MCF 10A (cell line): ENCODE data around the gene CES1. TPM values are rescaled to one million over a fixed set of nuclear protein-coding genes. Genes with fewer than 3 reads are reported as not detected.
"Not testable (repeated sequence)": the region's sequence is repeated elsewhere in the genome, so short reads cannot be mapped to it uniquely, and the experiment has no call there.

ENCODE experiments used
- BruUV-seq: library from RNA; stranded (reverse); fragments of 400-500 nt; replicated peaks from 2 replicates; lab custom pipeline; 2021; lab: Mats Ljungman, UMichigan
- CTCF ChIA-PET: fragments of 300-600 bp; sonication (Branson Sonifier 250); formaldehyde crosslinking; extraction: SDS; loops from one replicate; lab custom pipeline; 2021; ENCODE audit warnings: antibody characterized with exemption, inconsistent platforms; lab: Yijun Ruan, JAX
- POLR2A ChIA-PET: fragments of 300-600, 350-650 bp; sonication (Branson Sonifier 250); formaldehyde crosslinking; extraction: SDS; loops from one replicate; lab custom pipeline; 2020; ENCODE audit warnings: antibody characterized with exemption, inconsistent platforms; lab: Yijun Ruan, JAX
- DNase-seq: peaks from one replicate; pipeline ENCODE4 v3.0.0-alpha.2; 2018; ENCODE audit not compliant: unreplicated experiment
- H3K27ac Mint-ChIP-seq: one replicate; pipeline ENCODE4 v1.8.0; 2022; ENCODE audit warnings: mild to moderate bottlenecking, low read depth, mixed read lengths; ENCODE audit not compliant: unreplicated experiment
- H3K27me3 Mint-ChIP-seq: one replicate; pipeline ENCODE4 v1.8.0; 2022; ENCODE audit warnings: mixed read lengths; ENCODE audit not compliant: insufficient read depth, unreplicated experiment
- H3K36me3 Mint-ChIP-seq: one replicate; pipeline ENCODE4 v1.8.0; 2022; ENCODE audit warnings: mild to moderate bottlenecking, moderate library complexity, mixed read lengths; ENCODE audit not compliant: insufficient read depth, unreplicated experiment
- H3K4me1 Mint-ChIP-seq: one replicate; pipeline ENCODE4 v1.8.0; 2022; ENCODE audit warnings: mixed read lengths; ENCODE audit not compliant: insufficient read depth, unreplicated experiment
- H3K4me3 Mint-ChIP-seq: one replicate; pipeline ENCODE4 v1.8.0; 2022; ENCODE audit warnings: mild to moderate bottlenecking, moderate library complexity, mixed read lengths; ENCODE audit not compliant: unreplicated experiment
- H3K9me3 Mint-ChIP-seq: one replicate; pipeline ENCODE4 v1.8.0; 2022; ENCODE audit warnings: mixed read lengths; ENCODE audit not compliant: unreplicated experiment
- intact Hi-C: fragments of 100-400 bp; cut with micrococcal nuclease; formaldehyde crosslinking; loops from 2 replicates; pipeline ENCODE4 v1.14.1; 2022
- total RNA-seq: library from RNA; stranded (reverse); gene quantifications from 2 replicates; pipeline ENCODE4 v1.2.3, GENCODE V29; 2022

The CES1 gene
- total RNA-seq, 1 experiment from 2014 or later, result not detected

DNA sequence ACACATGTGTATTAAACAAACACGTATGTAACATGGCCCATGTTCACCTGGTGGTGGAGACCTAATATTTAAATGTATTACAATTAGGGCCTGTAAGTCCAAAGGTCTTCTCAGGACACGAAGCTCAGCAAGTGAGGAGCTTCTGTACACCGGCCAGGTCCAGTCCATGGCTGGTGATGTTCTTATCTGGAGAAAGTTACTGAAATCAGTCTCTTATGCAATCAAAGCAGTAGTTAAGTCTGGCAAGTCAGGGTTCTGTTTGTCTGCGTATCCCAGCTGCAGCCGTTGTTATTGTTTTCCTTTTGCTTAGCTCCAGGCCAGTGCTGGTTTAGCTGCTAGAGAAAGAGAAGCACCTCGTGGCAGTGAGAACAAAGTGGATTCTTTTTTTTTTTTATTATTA is 41.4 kb downstream of the CES1 start:
- POLR2A ChIA-PET, result not testable (repeated sequence)

DNA sequence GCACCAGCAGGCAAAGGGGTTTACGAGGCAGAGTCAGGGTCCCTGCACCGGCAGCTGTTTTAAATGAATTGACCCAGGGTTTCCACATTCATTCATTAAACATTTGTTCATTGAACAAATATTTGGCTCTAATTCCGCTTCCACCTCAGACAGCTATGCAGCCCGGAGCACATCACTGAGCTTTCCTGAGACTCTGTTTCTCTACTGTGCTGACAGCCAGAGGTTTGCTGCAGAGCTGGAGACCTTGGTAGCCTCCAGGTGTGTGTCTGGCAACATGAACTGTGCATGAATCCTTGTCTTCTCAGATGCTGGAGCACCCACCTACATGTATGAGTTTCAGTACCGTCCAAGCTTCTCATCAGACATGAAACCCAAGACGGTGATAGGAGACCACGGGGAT is 42.7 kb downstream of the CES1 start:
- H3K27me3 Mint-ChIP-seq, BruUV-seq, POLR2A ChIA-PET, intact Hi-C loops, H3K4me3 Mint-ChIP-seq, CTCF ChIA-PET, DNase-seq, H3K27ac Mint-ChIP-seq, H3K9me3 Mint-ChIP-seq, H3K4me1 Mint-ChIP-seq, H3K36me3 Mint-ChIP-seq: not testable (repeated sequence)

More for the DNA sequence above, 41.4 kb downstream of the CES1 start:
- CTCF ChIA-PET, intact Hi-C loops, H3K4me1 Mint-ChIP-seq, H3K9me3 Mint-ChIP-seq, BruUV-seq, DNase-seq, H3K27ac Mint-ChIP-seq, H3K27me3 Mint-ChIP-seq, H3K36me3 Mint-ChIP-seq, H3K4me3 Mint-ChIP-seq: not testable (repeated sequence)

DNA sequence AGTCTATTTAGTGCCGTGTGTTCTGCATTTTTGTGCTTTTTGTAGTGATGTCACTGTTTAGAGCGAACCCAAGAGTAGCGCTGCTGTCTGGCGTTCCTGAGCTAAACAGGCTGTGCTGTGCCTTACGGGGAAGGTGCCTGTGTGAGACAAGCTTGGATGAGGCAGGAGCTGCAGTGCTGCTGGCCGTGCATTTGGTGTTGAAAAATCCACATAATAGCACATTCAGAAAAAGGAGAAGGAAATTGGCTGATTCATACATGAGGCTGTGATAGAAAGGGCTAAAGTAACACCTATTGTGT is 50.2 kb downstream of the CES1 start:
- intact Hi-C loops, DNase-seq, H3K36me3 Mint-ChIP-seq, POLR2A ChIA-PET, H3K27me3 Mint-ChIP-seq, H3K27ac Mint-ChIP-seq, H3K9me3 Mint-ChIP-seq, H3K4me3 Mint-ChIP-seq, BruUV-seq: not testable (repeated sequence)
- CTCF ChIA-PET, result interaction anchor here (0.6 kb wide), 1 partner anchor 318 kb away, joined by 3 read pairs; no protein-coding TSS in a partner anchor
- peaks cover 15% of the 10 kb centered on the region for H3K4me1 Mint-ChIP-seq

DNA sequence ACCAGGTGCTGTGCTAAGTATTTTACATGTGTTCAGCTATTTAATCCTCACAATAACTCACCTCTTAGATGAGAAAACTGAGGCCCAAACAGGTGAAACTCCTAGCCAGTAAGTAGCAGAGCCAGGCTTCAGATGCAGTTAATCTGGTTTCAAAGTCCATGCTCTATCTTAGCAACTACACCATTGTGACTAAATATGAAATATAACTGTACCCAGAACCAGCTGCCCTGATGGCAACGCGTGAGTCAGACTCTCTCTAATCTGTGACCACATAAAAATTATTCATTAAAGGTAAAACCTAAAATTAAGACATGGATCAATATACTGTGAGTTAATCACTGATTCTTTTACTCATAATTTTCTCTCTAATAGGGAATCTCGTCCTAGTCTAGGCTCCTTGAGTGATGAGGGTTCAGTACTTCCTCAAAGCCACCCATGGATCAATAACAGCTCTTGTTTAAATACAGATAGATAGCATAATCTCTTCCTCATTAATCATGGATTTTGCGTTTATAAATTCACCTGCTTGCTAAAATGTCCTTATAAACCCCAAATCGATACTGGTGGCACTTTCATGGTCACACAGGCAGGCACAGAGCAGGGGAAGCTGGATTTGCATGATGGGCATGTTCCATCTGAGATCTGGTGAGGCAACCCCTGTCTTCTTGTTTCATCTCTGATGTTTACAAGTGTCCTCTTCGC is 50.7 kb downstream of the CES1 start:
- H3K9me3 Mint-ChIP-seq, H3K36me3 Mint-ChIP-seq, BruUV-seq, DNase-seq, intact Hi-C loops, POLR2A ChIA-PET, H3K4me3 Mint-ChIP-seq, H3K27ac Mint-ChIP-seq, H3K27me3 Mint-ChIP-seq: not testable (repeated sequence)
- H3K4me1 Mint-ChIP-seq, result peaks cover 15% of the 10 kb centered on the region
- CTCF ChIA-PET, result interaction anchor here (0.6 kb wide), 1 partner anchor 317 kb away, joined by 3 read pairs; no protein-coding TSS in a partner anchor

DNA sequence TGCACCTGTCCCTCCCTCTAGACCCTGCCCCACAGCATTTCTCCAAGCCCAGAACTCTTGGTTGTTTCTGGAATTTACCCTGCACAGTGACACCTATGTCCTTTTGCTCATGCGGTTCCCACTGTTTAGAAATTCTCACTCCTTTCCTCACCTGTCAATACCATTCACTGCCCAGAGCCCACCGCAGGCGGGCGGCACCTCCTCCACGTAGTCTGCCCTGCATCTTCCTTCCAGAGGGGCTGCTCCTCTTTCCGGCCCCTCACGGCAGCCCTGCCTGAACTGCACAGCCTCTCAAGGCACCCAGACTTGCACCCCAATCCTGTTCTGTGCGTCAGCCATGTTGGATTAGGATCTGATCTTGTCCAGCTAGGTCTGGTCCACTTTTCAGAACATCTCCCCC is 51.4 kb downstream of the CES1 start:
- BruUV-seq, H3K27ac Mint-ChIP-seq, H3K4me3 Mint-ChIP-seq, DNase-seq, H3K36me3 Mint-ChIP-seq, H3K27me3 Mint-ChIP-seq, POLR2A ChIA-PET, CTCF ChIA-PET, H3K9me3 Mint-ChIP-seq, intact Hi-C loops: not testable (repeated sequence)
- H3K4me1 Mint-ChIP-seq, result peaks cover 15% of the 10 kb centered on the region

DNA sequence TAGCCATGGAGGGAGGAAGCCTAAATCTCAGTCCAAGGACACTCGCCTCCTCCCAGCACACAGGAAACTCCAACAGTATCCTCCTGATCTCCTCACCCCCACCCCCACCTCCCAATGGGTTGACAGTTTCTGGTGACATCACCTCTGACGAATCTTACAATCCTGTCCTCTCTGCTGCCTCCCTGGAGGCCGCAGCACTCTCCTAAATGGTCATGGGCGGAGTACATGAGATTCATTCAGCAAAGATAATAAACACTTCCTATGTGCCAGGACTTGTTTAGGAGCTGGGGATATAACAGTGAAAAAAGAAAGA is 52.8 kb downstream of the CES1 start:
- H3K9me3 Mint-ChIP-seq, H3K36me3 Mint-ChIP-seq, H3K27ac Mint-ChIP-seq, intact Hi-C loops, H3K4me3 Mint-ChIP-seq, CTCF ChIA-PET, H3K27me3 Mint-ChIP-seq, POLR2A ChIA-PET, BruUV-seq: not testable (repeated sequence)
- peaks cover 15% of the 10 kb centered on the region for H3K4me1 Mint-ChIP-seq
- DNase-seq, result peak; percentile 62
